HepG2 (cell line): ENCODE data around the gene SIK3. TPM values are rescaled to one million over a fixed set of nuclear protein-coding genes. Genes with fewer than 3 reads are reported as not detected.
A peak's percentile ranks its signal among the peaks of the same experiment; 100 is the strongest.

Experiments used
- ARID3A ChIP-seq: IDR thresholded peaks from 2 replicates; pipeline ENCODE4 v1.6.1; 2012; ENCODE audit warnings: low read depth, low read length, improper control_type of control experiment
- ATF3 ChIP-seq: sonication (generic); formaldehyde crosslinking; IDR thresholded peaks from 2 replicates; pipeline ENCODE4 v1.4.0; 2020; ENCODE audit warnings: missing genetic modification reagents
- CSRNP2 ChIP-seq: sonication (generic); formaldehyde crosslinking; conservative IDR thresholded peaks from 2 replicates; pipeline ENCODE4 v1.8.0; 2022; ENCODE audit warnings: low read depth, missing genetic modification reagents
- GMEB2 ChIP-seq: IDR thresholded peaks from 2 replicates; pipeline ENCODE4 v1.6.1; 2016; ENCODE audit warnings: missing biosample characterization, missing genetic modification reagents, low read depth
- IKZF1 ChIP-seq: fragments of 450-650 bp; IDR thresholded peaks from 2 replicates; pipeline ENCODE4 v1.7.1; 2016
- MYPOP ChIP-seq: sonication (generic); formaldehyde crosslinking; IDR thresholded peaks from 2 replicates; pipeline ENCODE4 v1.8.1; 2023; ENCODE audit warnings: mild to moderate bottlenecking, moderate library complexity, missing genetic modification reagents
- NFE2L1 ChIP-seq: sonication (generic); formaldehyde crosslinking; IDR thresholded peaks from 2 replicates; pipeline ENCODE4 v1.4.0; 2020; ENCODE audit warnings: missing genetic modification reagents, mild to moderate bottlenecking, borderline replicate concordance
- SAP130 ChIP-seq: IDR thresholded peaks from 2 replicates; pipeline ENCODE4 v1.6.1; 2016; ENCODE audit warnings: low read depth
- USF2 ChIP-seq, 2 experiments: sonication (generic) in 1 of 2; formaldehyde crosslinking in 1 of 2; IDR thresholded peaks; 2 replicates each; pipeline versions ENCODE4 v1.5.1 to v1.6.1; 2011 to 2020; ENCODE audit warnings: borderline replicate concordance in 1 of 2, low read depth in 1 of 2, low read length in 1 of 2, mild to moderate bottlenecking in 1 of 2, missing genetic modification reagents in 1 of 2, moderate library complexity in 1 of 2
- ZBTB25 ChIP-seq: IDR thresholded peaks from 2 replicates; pipeline ENCODE4 v1.6.1; 2018; ENCODE audit warnings: missing genetic modification reagents
- ZNF124 ChIP-seq: sonication (generic); formaldehyde crosslinking; IDR thresholded peaks from 2 replicates; pipeline ENCODE4 v1.4.0; 2020; ENCODE audit warnings: missing genetic modification reagents
- ZNF33A ChIP-seq: sonication (generic); formaldehyde crosslinking; IDR thresholded peaks from 2 replicates; pipeline ENCODE4 v1.5.1; 2020; ENCODE audit warnings: missing genetic modification reagents, mild to moderate bottlenecking, moderate library complexity, borderline replicate concordance
- ZNF414 ChIP-seq: sonication (generic); formaldehyde crosslinking; IDR thresholded peaks from 2 replicates; pipeline ENCODE4 v1.5.0; 2020; ENCODE audit warnings: missing genetic modification reagents
- ZSCAN5A ChIP-seq: sonication (generic); formaldehyde crosslinking; IDR thresholded peaks from 2 replicates; pipeline ENCODE4 v1.8.0; 2022; ENCODE audit warnings: mild to moderate bottlenecking, missing genetic modification reagents, borderline replicate concordance
- polyA plus RNA-seq, 8 experiments: library from polyadenylated mRNA; depleted of rRNA in 3 of 8; stranded (reverse) in 7 of 8; unstranded in 1 of 8; fragments of >200 nt; fragmentation: Illumina TruSeq in 4 of 8; extraction: Trizol in 4 of 8; gene quantifications; 2 replicates each; pipeline versions ENCODE4 v1.2.1 to v1.2.3, GENCODE V29; 2011 to 2016; ENCODE audit warnings: low read depth in 4 of 8, missing spikeins in 1 of 8, mixed read lengths in 1 of 8; ENCODE audit not compliant: insufficient read depth in 1 of 8
- total RNA-seq, 5 experiments: library from RNA; depleted of rRNA; stranded (reverse); fragments of >200 nt; fragmentation: Illumina TruSeq; extraction: Trizol; gene quantifications; 2 replicates each; pipeline ENCODE4 v1.2.3, GENCODE V29; 2016; ENCODE audit warnings: low read depth in 1 of 5

The SIK3 gene
- total and polyA plus RNA-seq, 2 of the 13 experiments (the other 11 are each of a cell fraction or from before 2014, with no cell fraction given), result 5.7 to 9.8 TPM

GRCh38 chr11:116825854-116826750 lies 272.1 kb downstream of the SIK3 start (continued):
- TF ChIP-seq ARID3A (no peak), IKZF1 (no peak), ZBTB25 (CRISPR knock-in tag) (no peak), USF2 (IDR thresholded peaks at IDR 0.05; ENCODE audit: low read depth, low read length) (no peak), USF2 (CRISPR knock-in tag; IDR thresholded peaks at IDR 0.05; ENCODE audit: borderline replicate concordance) (no peak), MYPOP (0 out of 2 replicates have a peak, but pooled peaks have one; percentile 3), SAP130 (0 out of 2 replicates have a peak, but pooled peaks have one; percentile 23), ZSCAN5A (CRISPR knock-in tag) (no peak), ATF3 (CRISPR knock-in tag) (no peak), CSRNP2 (CRISPR knock-in tag) (no peak), ZNF414 (CRISPR knock-in tag) (no peak), ZNF124 (CRISPR knock-in tag) (no peak), NFE2L1 (no peak), ZNF33A (CRISPR knock-in tag) (no peak), GMEB2 (CRISPR knock-in tag) (no peak)
